ENCODE data around the gene RNU6-1. TPM values are rescaled to one million over a fixed set of nuclear protein-coding genes. Genes with fewer than 3 reads are reported as not detected.

RNU6-1 gene
- polyA plus RNA-seq, 1 donor, result not detected

- DNase-seq (ENCODE audit: low read depth), result no peak
Observed at GRCh38 chr15:67801926-67802914, 37.6 kb downstream of the RNU6-1 start.

- DNase-seq (ENCODE audit: low read depth), result no peak
Observed at GRCh38 chr15:67801142-67801541, 38.7 kb downstream of the RNU6-1 start.

- no peak for DNase-seq (ENCODE audit: low read depth)
Observed at GRCh38 chr15:67799801-67800205, 40.0 kb downstream of the RNU6-1 start.

GRCh38 chr15:67796196-67797127, 43.4 kb downstream of the RNU6-1 start:
- no peak for DNase-seq (ENCODE audit: low read depth)

GRCh38 chr15:67794832-67795574, 44.8 kb downstream of the RNU6-1 start:
- DNase-seq (ENCODE audit: low read depth), result no peak

GRCh38 chr15:67792250-67792942, 47.4 kb downstream of the RNU6-1 start:
- DNase-seq (ENCODE audit: low read depth), result no peak

- DNase-seq (ENCODE audit: low read depth), result no peak
Observed at GRCh38 chr15:67790610-67791319, 49.1 kb downstream of the RNU6-1 start.

Other genes with a start within 250 kb of the RNU6-1 start
- 0.47 TPM for gene SKOR1, start 14.5 kb downstream of the RNU6-1 start, polyA plus RNA-seq (ENCODE audit: insufficient read length)
- 31.8 TPM for gene PIAS1, start 214.3 kb upstream of the RNU6-1 start, polyA plus RNA-seq (ENCODE audit: insufficient read length)